BJ (cell line): ENCODE measurements around the gene ENO1. TPM values are rescaled to one million over a fixed set of nuclear protein-coding genes. Genes with fewer than 3 reads are reported as not detected.

Experiments used
- CTCF ChIA-PET: fragments of 350-600 bp; formaldehyde crosslinking; extraction: SDS; loops from one replicate; lab custom pipeline; 2021; ENCODE audit warnings: antibody characterized with exemption, inconsistent platforms; lab: Yijun Ruan, JAX
- POLR2A ChIA-PET: fragments of 300-600 bp; sonication (Branson Sonifier 250); formaldehyde crosslinking; extraction: SDS; loops from one replicate; lab custom pipeline; 2021; ENCODE audit warnings: antibody characterized with exemption; lab: Charles Lee
- DNase-seq: peaks from one replicate; pipeline ENCODE4 v3.0.0-alpha.2; 2011; ENCODE audit warnings: low read depth
- H3K27me3 ChIP-seq: 2 replicates; pipeline ENCODE4 v1.6.0; 2011; ENCODE audit warnings: low read length; ENCODE audit not compliant: control insufficient read depth, insufficient read depth
- H3K36me3 ChIP-seq: 2 replicates; pipeline ENCODE4 v1.5.1; 2011; ENCODE audit warnings: low read length; ENCODE audit not compliant: control insufficient read depth, insufficient read depth
- H3K4me3 ChIP-seq: 2 replicates; pipeline ENCODE4 v1.5.1; 2011; ENCODE audit warnings: low read depth, mild to moderate bottlenecking, control low read depth, low read length
- CTCF ChIP-seq: IDR thresholded peaks from 2 replicates; pipeline ENCODE4 v1.5.1; 2011; ENCODE audit warnings: low read depth, mild to moderate bottlenecking, control low read depth, inconsistent platforms, low read length, moderate library complexity; ENCODE audit not compliant: insufficient read depth
- polyA plus RNA-seq: library from polyadenylated mRNA; depleted of rRNA; stranded (reverse); fragments of >200 nt; gene quantifications from 2 replicates; pipeline ENCODE4 v1.2.3, GENCODE V29; 2011

Gene ENO1
- polyA plus RNA-seq, 1 experiment = 2,253 TPM

DNA sequence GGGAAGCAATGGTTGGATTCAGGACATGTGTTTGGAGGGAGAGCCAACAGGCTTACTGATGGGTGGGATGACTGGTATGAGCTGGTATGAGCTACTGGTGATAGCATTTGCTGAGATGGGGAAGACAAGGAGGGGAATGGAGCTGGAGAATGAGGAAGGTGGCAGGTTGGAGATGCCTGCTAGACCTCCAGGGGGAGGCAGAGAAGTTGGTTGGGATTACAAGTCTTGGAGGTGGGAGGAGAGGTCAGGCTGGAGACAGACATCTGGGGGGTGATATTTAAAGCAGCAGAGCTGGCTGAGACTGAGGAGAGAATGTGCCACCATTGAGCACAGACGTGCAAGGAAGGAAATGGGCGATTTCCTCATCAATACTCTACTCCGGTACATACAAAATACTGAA is 31.8 kb upstream of the ENO1 start:
- Histone ChIP-seq H3K36me3 (no peaks in the 10 kb centered on the region), H3K4me3 (no peak overlapping the region), H3K27me3 (no peaks in the 10 kb centered on the region)
- CTCF ChIA-PET = interaction anchor here (1.1 to 1.6 kb wide), 5 partner anchors 39 to 191 kb away, joined by 3 to 4 read pairs (median 4); no protein-coding TSS in a partner anchor
- TF ChIP-seq CTCF = no peak
- POLR2A ChIA-PET = no interaction called here
- no peak for DNase-seq

DNA sequence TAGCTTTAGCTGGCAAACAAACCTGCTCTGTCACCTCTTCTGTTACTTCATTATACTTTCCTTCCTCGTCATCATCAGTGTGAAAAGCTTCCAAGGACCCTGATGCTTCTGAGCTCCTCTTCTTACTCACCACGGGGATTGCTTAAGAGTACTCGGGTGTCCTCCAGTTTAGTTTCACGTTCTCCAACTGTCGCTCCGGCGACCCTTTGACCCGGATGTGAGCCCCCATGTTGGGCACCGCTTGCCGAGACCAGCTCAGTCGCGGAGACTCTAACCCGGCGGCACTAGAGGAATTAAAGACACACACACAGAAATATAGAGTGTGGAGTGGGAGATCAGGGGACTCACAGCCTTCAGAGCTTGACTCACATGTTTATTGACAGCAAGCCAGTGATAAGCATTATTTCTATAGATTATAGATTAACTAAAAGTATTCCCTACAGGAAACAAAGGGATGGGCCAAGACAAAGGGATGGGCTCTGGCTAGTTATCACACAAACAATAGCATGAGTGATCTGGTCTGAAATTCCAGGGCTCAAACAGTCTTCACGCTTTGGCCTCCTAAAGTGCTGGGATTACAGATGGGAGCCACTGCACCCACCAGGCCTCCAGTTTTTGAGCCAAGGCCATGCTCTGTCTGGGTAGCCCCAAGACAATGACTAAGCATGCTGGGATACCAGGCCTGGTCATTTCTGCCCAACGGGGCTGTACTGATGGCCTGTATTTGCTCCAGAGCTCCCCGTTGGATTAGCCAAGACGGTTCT is 30.1 kb upstream of the ENO1 start:
- no peak for DNase-seq
- POLR2A ChIA-PET = no interaction called here

GRCh38 chr1:8905582-8906191 is 27.2 kb upstream of the ENO1 start:
- Histone ChIP-seq H3K36me3 (no peaks in the 10 kb centered on the region), H3K4me3 (no peak overlapping the region), H3K27me3 (no peaks in the 10 kb centered on the region)
- ChIA-PET POLR2A (interaction anchor here (0.6 kb wide), 1 partner anchor 27 kb away, joined by 3 read pairs; the partner anchor contains the start of gene ENO1), CTCF (interaction anchor here (1.0 to 1.1 kb wide), 2 partner anchors 9 to 205 kb away, joined by 3 read pairs; no protein-coding TSS in a partner anchor)
- no peak for TF ChIP-seq CTCF
- peak; percentile 26 for DNase-seq

More for the DNA sequence above, 30.1 kb upstream of the ENO1 start:
- Histone ChIP-seq H3K36me3 (no peaks in the 10 kb centered on the region), H3K4me3 (no peak overlapping the region), H3K27me3 (no peaks in the 10 kb centered on the region)
- CTCF ChIA-PET = interaction anchor here (1.3 to 2.3 kb wide), 3 partner anchors 9 to 193 kb away, joined by 3 to 13 read pairs (median 4); no protein-coding TSS in a partner anchor
- no peak for TF ChIP-seq CTCF

DNA sequence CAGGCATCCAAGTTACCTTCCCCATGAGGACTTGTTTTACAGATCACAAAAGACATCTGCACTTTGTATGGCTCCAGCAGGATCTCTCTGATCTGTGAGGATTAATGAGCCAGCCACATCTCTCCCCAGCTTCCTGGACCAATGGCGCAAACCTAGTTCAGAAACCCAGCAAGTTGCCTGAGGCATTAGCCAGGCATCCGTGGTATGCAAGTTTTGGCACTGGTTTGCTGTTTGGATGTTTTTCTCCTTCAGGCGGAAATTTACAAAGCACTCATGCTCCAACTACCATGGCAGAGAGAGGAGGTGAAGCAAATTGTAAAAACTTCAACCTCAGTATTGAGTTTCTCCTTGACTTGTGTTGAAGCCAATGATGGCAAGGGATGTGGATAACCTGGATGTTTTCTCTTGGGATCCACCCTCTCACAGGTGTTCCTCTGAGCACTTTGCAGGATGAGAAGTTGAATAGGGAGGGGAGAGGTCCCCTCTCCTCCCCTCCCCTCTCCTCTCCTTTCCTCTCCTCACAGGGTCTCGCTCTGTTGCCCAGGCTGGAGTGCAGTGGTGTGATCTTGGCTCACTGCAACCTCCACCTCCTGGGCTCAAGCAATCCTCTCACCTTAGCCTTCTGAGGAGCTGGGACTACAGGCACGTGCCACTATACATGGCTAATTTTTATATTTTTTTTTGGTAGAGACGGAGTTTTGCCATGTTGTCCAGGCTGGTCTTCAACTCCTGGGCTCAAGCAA is 25.6 kb upstream of the ENO1 start:
- Histone ChIP-seq H3K4me3 (no peak overlapping the region), H3K36me3 (no peaks in the 10 kb centered on the region), H3K27me3 (no peaks in the 10 kb centered on the region)
- ChIA-PET POLR2A (no interaction called here), CTCF (interaction anchor here (0.8 to 1.9 kb wide), 7 partner anchors 11 to 587 kb away, joined by 3 to 4 read pairs (median 3); no protein-coding TSS in a partner anchor)
- TF ChIP-seq CTCF = no peak
- peak; percentile 95 for DNase-seq

DNA sequence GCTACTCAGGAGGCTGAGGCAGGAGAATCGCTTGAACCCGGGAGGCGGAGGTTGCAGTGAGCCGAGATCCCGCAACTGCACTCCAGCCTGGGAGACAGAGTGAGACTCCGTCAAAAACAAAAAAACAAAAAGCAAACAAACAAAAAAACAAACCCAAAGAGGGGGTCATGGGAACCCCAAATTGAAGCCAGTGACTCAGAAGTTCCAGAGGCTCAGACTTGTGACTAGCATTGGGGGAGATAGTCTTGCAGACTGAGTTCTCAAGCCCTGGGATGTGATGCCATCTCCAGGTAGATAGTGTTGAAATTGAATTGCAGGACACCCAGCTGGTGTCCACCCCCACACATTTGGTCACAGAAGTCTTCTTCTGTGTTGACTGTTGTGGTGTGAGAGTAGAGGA is 24.9 kb upstream of the ENO1 start:
- POLR2A ChIA-PET = no interaction called here
- DNase-seq = no peak
- no peak for TF ChIP-seq CTCF
- CTCF ChIA-PET = interaction anchor here (0.9 to 1.9 kb wide), 7 partner anchors 11 to 588 kb away, joined by 3 to 4 read pairs (median 3); no protein-coding TSS in a partner anchor
- Histone ChIP-seq H3K27me3 (no peaks in the 10 kb centered on the region), H3K4me3 (no peak overlapping the region), H3K36me3 (no peaks in the 10 kb centered on the region)
